ENCODE data around the gene PRKAG1.

GRCh38 chr12:48954061-48954460 lies 64.5 kb downstream of the PRKAG1 start:
- TF ChIP-seq MYC (IDR thresholded peaks at IDR 0.05; ENCODE audit: insufficient read depth, insufficient read length, insufficient replicate concordance, low read length, severe bottlenecking) (no peak), SP1 (IDR thresholded peaks at IDR 0.05; ENCODE audit: low read depth, low read length) (no peak), SREBF1 (IDR thresholded peaks at IDR 0.05; ENCODE audit: low read length) (no peak), CTCF (IDR thresholded peaks at IDR 0.05 in 2 of 3, conservative IDR thresholded peaks at IDR 0.05 in 1 of 3; ENCODE audit: control insufficient read depth in 2 of 3, extremely low read depth in 1 of 3, insufficient read depth in 1 of 3, low read depth in 3 of 3, low read length in 3 of 3) (no peak), POLR2A (IDR thresholded peaks at IDR 0.05; ENCODE audit: low read depth, low read length) (no peak), POLR2AphosphoS5 (IDR thresholded peaks at IDR 0.05; ENCODE audit: low read length) (no peak), PBX3 (IDR thresholded peaks at IDR 0.05; ENCODE audit: insufficient replicate concordance, low read depth, low read length) (no peak)

All from GM12878 (cell line).